Ectodermal cell (in vitro differentiated cells): ENCODE measurements around the gene CDH13.

Source experiments
- H3K27ac ChIP-seq: 2 replicates; pipeline ENCODE4 v1.7.0; 2013; ENCODE audit warnings: mild to moderate bottlenecking, low read depth, low read length; ENCODE audit not compliant: insufficient read depth, poor library complexity, severe bottlenecking
- H3K27me3 ChIP-seq: 2 replicates; pipeline ENCODE4 v1.7.0; 2013; ENCODE audit warnings: mild to moderate bottlenecking, low read length; ENCODE audit not compliant: insufficient read depth, control insufficient read depth, poor library complexity, severe bottlenecking
- H3K36me3 ChIP-seq: one replicate; pipeline ENCODE4 v1.7.0; 2013; ENCODE audit warnings: low read length; ENCODE audit not compliant: control insufficient read depth, insufficient read depth
- H3K4me1 ChIP-seq: one replicate; pipeline ENCODE4 v1.7.0; 2013; ENCODE audit warnings: low read length; ENCODE audit not compliant: control insufficient read depth, insufficient read depth
- H3K4me3 ChIP-seq: 2 replicates; pipeline ENCODE4 v1.7.0; 2013; ENCODE audit warnings: low read depth, low read length, control low read depth; ENCODE audit not compliant: insufficient read depth
- H3K9me3 ChIP-seq: 2 replicates; pipeline ENCODE4 v1.7.0; 2013; ENCODE audit warnings: mild to moderate bottlenecking, low read length, moderate library complexity; ENCODE audit not compliant: control insufficient read depth
- WGBS, 2 experiments: methylation state at CpG; one replicate each; pipeline ENCODE4 v1.1.7; 2013; ENCODE audit warnings: missing lambda C conversion rate in 2 of 2; 5-methylcytosine and 5-hydroxymethylcytosine counted together

Gene CDH13

GRCh38 chr16:82945420-82946101 lies 318.8 kb downstream of the CDH13 start:
- Histone ChIP-seq H3K27ac (no peak overlapping the region), H3K4me1 (no peaks in the 10 kb centered on the region), H3K4me3 (no peak overlapping the region), H3K27me3 (no peaks in the 10 kb centered on the region), H3K9me3 (no peaks in the 10 kb centered on the region), H3K36me3 (no peaks in the 10 kb centered on the region)
- WGBS, 2 experiments = 94 to 95% methylated on average over 11 to 12 of the region's 12 CpGs

DNA sequence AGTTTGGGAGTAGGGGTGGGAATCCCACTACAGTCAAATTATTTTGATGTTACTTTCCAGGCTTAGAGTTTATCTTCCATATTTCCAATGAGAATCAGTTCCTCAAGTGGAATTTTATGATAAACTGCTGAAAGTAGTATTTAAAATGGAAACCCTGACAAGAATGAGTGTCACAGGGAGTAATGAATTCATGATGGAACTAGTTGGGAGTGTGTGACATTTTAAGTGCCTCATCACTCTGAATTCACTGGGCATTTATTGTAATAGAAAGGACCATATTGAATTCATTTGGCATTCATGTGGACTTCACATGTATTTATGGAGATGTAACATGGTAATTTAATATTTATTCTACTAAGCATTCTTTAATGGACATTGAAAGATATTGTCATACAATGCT lies 320.9 kb downstream of the CDH13 start:
- no peak overlapping the region for H3K4me3 ChIP-seq
- no peaks in the 10 kb centered on the region for H3K36me3 ChIP-seq
- no peaks in the 10 kb centered on the region for H3K9me3 ChIP-seq
- H3K4me1 ChIP-seq = no peaks in the 10 kb centered on the region
- H3K27me3 ChIP-seq = no peaks in the 10 kb centered on the region
- no peak overlapping the region for H3K27ac ChIP-seq

DNA sequence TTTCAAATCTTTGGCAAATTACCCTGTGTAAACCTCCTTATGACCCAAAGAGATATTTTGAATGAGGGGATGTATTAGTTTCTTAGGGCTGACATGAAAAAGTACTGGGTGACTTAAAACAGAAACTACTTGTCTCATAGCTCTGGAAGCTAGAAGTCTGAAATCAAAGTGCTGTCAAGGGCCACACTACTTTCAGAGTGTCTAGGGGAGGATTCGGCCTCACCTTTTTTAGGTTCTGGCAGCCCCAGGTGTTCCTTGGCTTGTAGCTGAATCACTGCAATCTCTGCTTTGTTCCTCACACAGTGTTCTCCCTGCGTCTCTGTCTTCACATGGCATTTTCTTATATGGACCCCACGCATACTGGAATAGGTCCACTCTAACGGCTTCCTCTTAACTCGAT lies 322.2 kb downstream of the CDH13 start:
- WGBS, 2 experiments = 92 to 96% methylated on average over 5 of the region's 5 CpGs
- no peaks in the 10 kb centered on the region for H3K27me3 ChIP-seq
- H3K4me1 ChIP-seq = no peaks in the 10 kb centered on the region
- H3K36me3 ChIP-seq = no peaks in the 10 kb centered on the region
- H3K27ac ChIP-seq = no peak overlapping the region
- H3K9me3 ChIP-seq = no peaks in the 10 kb centered on the region
- no peak overlapping the region for H3K4me3 ChIP-seq

DNA sequence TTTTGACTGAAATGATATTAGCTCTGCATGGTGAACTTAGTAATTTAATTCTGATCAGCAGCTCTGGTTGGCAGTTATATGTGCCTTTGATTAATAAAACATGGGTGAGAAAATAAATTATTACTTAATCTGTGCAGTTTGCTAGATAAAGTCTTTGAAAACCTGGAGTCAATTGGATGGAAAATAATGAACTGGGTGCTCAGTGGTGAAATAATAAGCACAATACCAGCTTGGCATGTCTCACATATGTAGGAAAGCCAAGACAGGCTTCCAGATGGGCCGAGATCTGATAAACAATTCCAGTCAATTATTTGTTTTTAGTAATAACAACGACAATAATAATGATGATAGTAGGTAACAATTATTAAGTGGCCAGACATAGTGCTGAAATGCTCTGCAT lies 326.7 kb downstream of the CDH13 start:
- 100% methylated on average over 2 of the region's 2 CpGs; no CpG with 5 or more reads in 1 of the 2 experiments for WGBS, 2 experiments

GRCh38 chr16:82954224-82954929 lies 327.6 kb downstream of the CDH13 start:
- Histone ChIP-seq H3K4me1 (no peaks in the 10 kb centered on the region), H3K36me3 (no peaks in the 10 kb centered on the region), H3K9me3 (no peaks in the 10 kb centered on the region), H3K27ac (no peak overlapping the region), H3K27me3 (no peaks in the 10 kb centered on the region), H3K4me3 (no peak overlapping the region)
- 95 to 96% methylated on average over 8 of the region's 8 CpGs for WGBS, 2 experiments

More for the DNA sequence above, 326.7 kb downstream of the CDH13 start:
- no peaks in the 10 kb centered on the region for H3K36me3 ChIP-seq
- H3K9me3 ChIP-seq = no peaks in the 10 kb centered on the region
- no peaks in the 10 kb centered on the region for H3K27me3 ChIP-seq
- H3K4me3 ChIP-seq = no peak overlapping the region
- no peak overlapping the region for H3K27ac ChIP-seq
- no peaks in the 10 kb centered on the region for H3K4me1 ChIP-seq

GRCh38 chr16:82955741-82956348 lies 329.1 kb downstream of the CDH13 start:
- H3K4me1 ChIP-seq = no peaks in the 10 kb centered on the region
- no peaks in the 10 kb centered on the region for H3K9me3 ChIP-seq
- no peak overlapping the region for H3K27ac ChIP-seq
- H3K36me3 ChIP-seq = no peaks in the 10 kb centered on the region
- no peaks in the 10 kb centered on the region for H3K27me3 ChIP-seq
- 94 to 95% methylated on average over 3 of the region's 3 CpGs for WGBS, 2 experiments
- H3K4me3 ChIP-seq = no peak overlapping the region

DNA sequence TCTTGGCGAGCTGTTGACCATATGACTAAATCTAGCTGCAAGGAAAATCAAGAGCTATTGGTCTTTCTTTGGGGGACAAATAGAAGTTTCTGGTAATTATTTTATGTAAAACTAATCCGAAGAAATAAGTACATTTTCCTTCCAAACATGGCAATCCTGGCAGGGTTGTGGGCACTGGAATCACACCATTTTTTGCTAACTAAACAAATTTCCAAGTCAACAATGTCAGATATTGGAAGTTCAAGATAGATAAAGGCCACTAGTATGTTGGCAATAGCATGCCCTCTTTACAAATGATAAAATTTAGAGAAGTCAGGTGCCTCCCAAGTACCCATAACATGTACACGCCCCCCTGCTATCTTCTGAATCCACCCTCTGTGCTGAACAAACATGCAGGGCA lies 330.4 kb downstream of the CDH13 start:
- Histone ChIP-seq H3K4me1 (no peaks in the 10 kb centered on the region), H3K36me3 (no peaks in the 10 kb centered on the region), H3K9me3 (no peaks in the 10 kb centered on the region), H3K27ac (no peak overlapping the region), H3K27me3 (no peaks in the 10 kb centered on the region), H3K4me3 (no peak overlapping the region)
- WGBS, 2 experiments = 92 to 94% methylated on average over 2 to 3 of the region's 3 CpGs

DNA sequence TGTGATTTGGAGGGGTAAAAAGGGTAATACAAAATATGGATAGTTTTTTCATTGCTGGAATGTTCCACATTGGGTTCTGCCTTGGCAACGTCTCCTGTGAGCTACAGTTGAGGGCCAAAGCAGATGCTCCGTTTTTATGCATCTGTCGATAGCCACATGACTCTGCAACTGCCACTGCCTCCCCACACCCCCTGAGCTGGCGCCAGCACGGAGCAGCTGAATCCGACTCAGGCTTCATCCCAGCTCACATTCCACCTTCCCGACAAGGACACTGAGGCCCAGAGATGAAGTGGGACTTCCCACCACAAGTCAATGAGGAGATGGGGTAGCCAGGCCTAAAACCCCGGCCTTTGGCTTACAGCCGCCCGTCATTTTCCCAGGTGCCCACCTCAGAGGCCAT lies 334.1 kb downstream of the CDH13 start:
- Histone ChIP-seq H3K9me3 (no peaks in the 10 kb centered on the region), H3K36me3 (no peaks in the 10 kb centered on the region), H3K4me3 (no peak overlapping the region), H3K27me3 (no peaks in the 10 kb centered on the region), H3K27ac (no peak overlapping the region), H3K4me1 (no peaks in the 10 kb centered on the region)
- WGBS, 2 experiments = 96 to 97% methylated on average over 10 of the region's 10 CpGs

DNA sequence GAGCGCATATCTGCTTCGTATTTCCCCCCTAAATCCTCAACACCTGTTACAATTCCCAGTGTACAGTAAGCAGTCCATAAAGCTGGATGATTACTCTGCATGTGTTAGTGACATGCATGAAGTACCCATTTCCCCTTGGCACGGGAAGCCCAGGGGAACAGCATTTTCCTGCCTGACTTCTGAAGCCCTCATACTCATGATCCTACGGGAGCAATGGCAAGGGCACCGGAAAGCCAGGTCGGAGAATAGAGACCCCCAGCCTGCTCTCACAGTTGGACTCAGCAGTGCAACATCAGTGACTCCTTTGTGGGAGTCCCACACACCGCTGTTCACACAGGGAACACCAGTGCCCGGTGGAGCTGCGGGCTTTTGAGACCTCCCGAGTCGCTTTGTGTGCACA lies 336.9 kb downstream of the CDH13 start:
- H3K36me3 ChIP-seq = no peaks in the 10 kb centered on the region
- no peak overlapping the region for H3K4me3 ChIP-seq
- no peaks in the 10 kb centered on the region for H3K27me3 ChIP-seq
- H3K9me3 ChIP-seq = no peaks in the 10 kb centered on the region
- 94 to 96% methylated on average over 11 of the region's 11 CpGs for WGBS, 2 experiments
- H3K27ac ChIP-seq = no peak overlapping the region
- no peaks in the 10 kb centered on the region for H3K4me1 ChIP-seq

GRCh38 chr16:82965808-82966207 lies 339.0 kb downstream of the CDH13 start:
- Histone ChIP-seq H3K4me1 (no peaks in the 10 kb centered on the region), H3K9me3 (no peaks in the 10 kb centered on the region), H3K27ac (no peak overlapping the region), H3K36me3 (no peaks in the 10 kb centered on the region), H3K4me3 (no peak overlapping the region), H3K27me3 (no peaks in the 10 kb centered on the region)
- 95 to 96% methylated on average over 5 of the region's 5 CpGs for WGBS, 2 experiments
